ENCODE results near the gene ADAP1. TPM values are rescaled to one million over a fixed set of nuclear protein-coding genes. Genes with fewer than 3 reads are reported as not detected.

ADAP1 gene
- total RNA-seq, 1 donor from 2014 or later: 62.8 TPM

DNA sequence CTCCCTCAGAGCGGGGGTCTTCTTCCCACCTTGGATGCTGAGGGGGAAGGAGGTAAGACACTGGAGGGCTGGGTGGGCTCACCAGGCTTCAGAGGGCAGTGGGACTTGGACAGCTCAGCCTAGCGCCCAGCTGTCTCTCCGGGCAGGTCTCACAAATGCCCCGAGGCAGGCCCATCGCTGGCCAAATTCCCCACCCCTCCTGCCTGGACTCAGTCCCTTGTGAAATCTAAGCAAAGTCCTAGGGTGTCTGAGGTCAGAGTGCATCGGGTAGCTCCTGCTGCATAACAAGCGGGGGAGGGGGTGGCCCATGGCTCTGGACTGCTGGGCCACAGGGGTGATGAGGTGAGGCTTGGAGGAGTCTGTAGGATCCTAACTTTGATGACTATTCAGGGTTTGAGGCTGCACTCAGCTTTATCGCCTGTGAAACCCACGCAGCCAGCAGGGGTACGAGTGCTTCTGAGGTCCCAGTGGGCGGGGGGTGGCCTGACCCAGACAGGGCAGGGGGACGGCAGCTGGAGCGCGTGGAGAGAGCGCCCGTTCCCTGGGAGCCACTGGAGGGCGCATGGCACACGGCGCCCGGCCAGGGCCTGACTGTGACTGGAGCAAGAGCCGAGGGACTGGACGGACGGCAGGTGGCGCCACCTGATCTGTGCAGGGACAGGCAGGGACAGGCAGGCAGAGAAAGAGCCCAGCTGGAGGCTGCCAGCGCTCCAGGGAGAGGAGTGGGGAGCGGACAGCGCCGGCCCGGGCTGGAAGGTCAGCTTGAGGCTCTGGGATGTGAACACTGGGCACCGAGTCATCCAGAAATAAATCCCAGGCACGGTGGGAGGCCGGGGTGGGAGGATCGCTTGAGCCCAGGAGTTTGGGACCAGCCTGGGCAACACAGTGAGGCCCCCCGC lies 38.5 kb upstream of the ADAP1 start:
- peaks cover 2% of the 10 kb centered on the region for H3K4me1 Mint-ChIP-seq (ENCODE audit: low read depth)
- no peaks in the 10 kb centered on the region for H3K36me3 Mint-ChIP-seq (ENCODE audit: low read depth)
- no peak overlapping the region for H3K27ac Mint-ChIP-seq
- H3K27me3 Mint-ChIP-seq (ENCODE audit: low read depth): no peaks in the 10 kb centered on the region
- intact Hi-C loops (cut with micrococcal nuclease): loop anchor here (1.0 to 5.0 kb wide), 2 partner anchors 72 to 179 kb away; no protein-coding TSS in a partner anchor
- H3K9me3 Mint-ChIP-seq: no peaks in the 10 kb centered on the region
- peak; percentile 86 for DNase-seq (ENCODE audit: low spot score)
- no peak overlapping the region for H3K4me3 Mint-ChIP-seq (ENCODE audit: low read depth)

DNA sequence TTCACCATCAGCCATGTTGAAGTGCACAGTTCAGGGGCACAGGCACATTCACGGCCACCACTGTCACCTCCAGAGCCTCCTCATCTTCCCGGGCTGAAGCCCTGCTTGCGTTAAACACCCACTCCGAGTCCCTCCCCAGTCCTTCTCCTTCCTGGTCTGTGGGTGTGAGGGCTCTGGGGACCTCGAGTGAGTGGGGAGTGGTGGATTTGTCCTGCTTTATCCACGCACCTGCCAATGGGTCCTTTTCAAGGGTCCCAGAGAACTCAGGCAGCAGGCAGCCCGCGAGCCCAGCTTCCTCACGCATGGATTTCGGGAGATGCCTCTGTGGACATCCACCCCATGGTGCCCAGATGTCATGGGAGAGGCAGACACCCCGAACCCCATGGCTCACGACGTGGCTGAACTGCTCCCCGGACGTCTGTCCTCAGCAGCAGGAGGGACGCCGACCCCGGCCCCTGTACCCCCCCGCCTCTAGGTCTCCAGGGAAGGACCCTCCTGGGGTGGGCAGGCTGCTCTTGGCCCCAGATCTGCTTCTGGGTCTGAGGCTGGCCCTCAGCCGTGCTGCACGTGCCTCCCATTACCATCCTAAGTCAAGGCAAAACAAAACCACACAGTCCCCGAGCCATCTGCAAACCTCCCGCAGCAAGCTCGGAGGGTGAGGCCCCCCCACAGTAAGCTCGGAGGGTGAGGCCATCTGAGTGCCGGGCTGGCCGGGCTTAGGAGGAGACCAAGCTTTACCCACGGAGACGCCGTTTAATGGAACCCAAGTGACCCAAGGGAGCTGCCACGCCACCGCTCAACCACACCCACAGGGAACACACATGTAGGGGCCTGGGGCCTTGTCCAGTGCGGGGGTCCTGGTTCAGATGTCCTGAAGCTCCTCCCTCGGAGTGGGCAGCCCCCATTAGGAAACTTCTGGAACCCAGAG lies 37.5 kb upstream of the ADAP1 start:
- Mint-ChIP-seq H3K27ac (no peak overlapping the region), H3K27me3 (ENCODE audit: low read depth) (no peaks in the 10 kb centered on the region), H3K9me3 (no peaks in the 10 kb centered on the region), H3K36me3 (ENCODE audit: low read depth) (no peaks in the 10 kb centered on the region), H3K4me3 (ENCODE audit: low read depth) (no peak overlapping the region), H3K4me1 (ENCODE audit: low read depth) (peaks cover 2% of the 10 kb centered on the region)
- no peak for DNase-seq (ENCODE audit: low spot score)
- intact Hi-C loops (cut with micrococcal nuclease): loop anchor here (5.0 kb wide), 1 partner anchor 180 kb away; no protein-coding TSS in a partner anchor

DNA sequence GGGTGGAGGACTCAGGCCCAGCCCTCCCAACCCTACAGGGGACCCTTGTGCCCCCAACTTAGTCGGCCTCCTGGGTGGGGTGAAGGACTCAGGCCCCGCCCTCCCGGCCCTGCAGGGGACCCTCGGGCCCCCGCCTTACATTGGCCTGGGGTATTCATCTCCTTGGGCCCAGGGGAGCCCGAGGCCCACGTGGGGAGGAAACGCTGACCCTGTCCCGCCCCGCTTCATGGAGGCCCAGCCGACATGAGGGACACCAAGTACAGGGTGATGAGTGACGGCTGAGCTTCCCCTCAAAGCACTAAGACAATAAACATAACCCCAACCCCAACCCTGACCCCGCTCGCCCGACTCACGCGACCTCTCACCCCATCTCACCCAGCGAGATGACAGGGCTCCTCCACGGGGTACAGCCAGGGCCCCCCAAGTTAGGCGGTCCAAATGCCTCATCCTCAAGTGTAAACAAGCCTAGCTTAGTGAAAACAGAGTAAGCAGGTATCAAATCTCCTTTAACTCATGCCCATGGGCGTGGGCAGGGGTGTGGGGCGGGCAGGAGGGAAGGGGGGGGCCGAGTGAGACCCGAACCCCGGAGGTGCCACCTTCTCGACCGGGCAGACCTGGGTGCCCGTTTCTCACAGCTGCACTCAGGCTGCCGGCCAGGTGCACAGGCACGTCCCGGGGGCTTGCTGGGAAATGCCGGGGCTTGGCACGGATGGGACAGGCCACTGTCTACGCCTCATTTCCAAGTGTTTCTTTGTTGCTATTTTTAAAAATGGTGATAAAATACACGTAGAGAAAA lies 36.7 kb upstream of the ADAP1 start:
- intact Hi-C loops (cut with micrococcal nuclease): loop anchor here (5.0 kb wide), 1 partner anchor 181 kb away; no protein-coding TSS in a partner anchor
- no peak for DNase-seq (ENCODE audit: low spot score)
- Mint-ChIP-seq H3K27ac (no peak overlapping the region), H3K36me3 (ENCODE audit: low read depth) (no peaks in the 10 kb centered on the region), H3K9me3 (no peaks in the 10 kb centered on the region), H3K27me3 (ENCODE audit: low read depth) (no peaks in the 10 kb centered on the region), H3K4me1 (ENCODE audit: low read depth) (peaks cover 2% of the 10 kb centered on the region), H3K4me3 (ENCODE audit: low read depth) (no peak overlapping the region)

DNA sequence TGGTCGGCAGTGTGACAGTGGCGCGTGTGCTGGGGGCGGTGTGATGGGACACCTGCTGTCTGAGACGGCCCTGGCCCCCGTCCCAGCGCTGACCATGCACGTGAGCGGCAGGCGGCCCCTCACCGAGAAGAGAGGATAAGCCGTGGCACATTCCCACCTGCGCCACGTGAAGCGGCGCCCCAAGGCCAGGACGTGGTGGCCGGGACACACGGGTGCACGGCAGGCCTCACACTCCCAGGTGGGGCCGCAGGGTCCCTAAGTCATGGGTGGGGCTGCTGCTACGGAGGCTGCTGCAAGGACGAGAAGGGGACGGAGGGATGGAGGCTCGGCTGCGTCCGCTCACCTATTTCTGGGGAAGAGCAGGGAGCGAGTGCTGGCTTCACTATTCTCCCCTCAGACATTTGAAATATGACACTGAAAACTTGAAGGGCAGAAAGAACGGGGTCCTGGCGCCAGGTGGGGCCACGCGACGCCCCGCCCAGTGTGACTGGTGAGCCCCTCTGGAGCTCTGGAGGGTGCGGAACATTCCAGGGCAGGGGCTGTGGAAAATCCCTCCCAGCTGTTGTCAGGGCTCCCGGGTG lies 36.0 kb upstream of the ADAP1 start:
- intact Hi-C loops (cut with micrococcal nuclease): loop anchor here (5.0 kb wide), 1 partner anchor 182 kb away; no protein-coding TSS in a partner anchor
- Mint-ChIP-seq H3K27me3 (ENCODE audit: low read depth) (no peaks in the 10 kb centered on the region), H3K9me3 (no peaks in the 10 kb centered on the region), H3K4me3 (ENCODE audit: low read depth) (no peak overlapping the region), H3K36me3 (ENCODE audit: low read depth) (no peaks in the 10 kb centered on the region), H3K4me1 (ENCODE audit: low read depth) (peaks cover 2% of the 10 kb centered on the region), H3K27ac (no peak overlapping the region)
- DNase-seq (ENCODE audit: low spot score): no peak

DNA sequence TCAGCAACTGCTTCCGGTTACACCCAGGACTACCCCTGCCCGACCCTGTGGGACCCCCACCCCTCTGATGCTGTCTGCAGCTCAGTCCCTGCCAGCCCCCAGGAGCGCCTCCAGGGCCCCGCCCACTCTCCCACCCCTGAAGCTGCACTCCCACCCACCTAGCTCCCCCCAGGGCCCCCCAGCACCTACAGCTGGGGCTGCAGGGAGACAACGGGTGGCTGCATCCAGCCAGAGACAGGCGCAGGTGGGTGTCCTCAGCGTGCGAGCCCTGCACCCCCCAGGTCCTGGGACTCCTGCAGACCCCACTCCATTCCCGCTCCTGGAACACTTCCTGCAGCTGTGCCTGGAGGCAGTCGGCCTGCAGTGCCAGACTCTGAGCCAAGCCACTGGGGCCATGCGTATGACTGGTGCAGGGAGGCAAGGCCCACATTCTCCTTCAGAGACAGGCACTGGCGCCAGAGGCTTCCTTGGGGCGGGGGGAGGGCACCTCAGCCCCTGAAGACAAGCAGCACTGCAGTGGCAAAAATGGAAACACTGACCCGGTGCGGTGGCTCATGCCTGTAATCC lies 34.6 kb upstream of the ADAP1 start:
- H3K27ac Mint-ChIP-seq: no peak overlapping the region
- intact Hi-C loops (cut with micrococcal nuclease): no loop called here

DNA sequence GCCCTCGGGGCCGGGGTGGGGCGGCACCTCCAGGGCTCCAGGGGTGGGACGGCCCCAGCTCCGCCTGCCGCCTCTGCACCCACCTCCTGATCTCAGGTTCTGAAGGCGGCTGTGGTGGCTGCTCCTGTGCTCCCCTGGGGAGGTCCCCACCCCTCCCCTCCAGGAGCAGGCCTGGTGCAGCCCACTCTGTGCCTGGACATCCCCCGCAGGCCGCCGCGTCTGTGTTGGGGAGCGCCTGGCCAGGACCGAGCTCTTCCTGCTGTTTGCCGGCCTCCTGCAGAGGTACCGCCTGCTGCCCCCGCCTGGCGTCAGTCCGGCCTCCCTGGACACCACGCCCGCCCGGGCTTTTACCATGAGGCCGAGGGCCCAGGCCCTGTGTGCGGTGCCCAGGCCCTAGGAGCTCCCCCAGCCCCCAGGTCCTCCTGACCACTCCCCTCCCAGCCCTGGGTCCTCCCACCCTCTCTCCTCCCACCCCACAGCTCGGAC lies 34.0 kb upstream of the ADAP1 start:
- Mint-ChIP-seq H3K36me3 (ENCODE audit: low read depth) (no peaks in the 10 kb centered on the region), H3K4me1 (ENCODE audit: low read depth) (peaks cover 2% of the 10 kb centered on the region), H3K27ac (no peak overlapping the region), H3K9me3 (no peaks in the 10 kb centered on the region), H3K27me3 (ENCODE audit: low read depth) (no peaks in the 10 kb centered on the region), H3K4me3 (ENCODE audit: low read depth) (no peak overlapping the region)
- no peak for DNase-seq (ENCODE audit: low spot score)
- intact Hi-C loops (cut with micrococcal nuclease): no loop called here

More for the DNA sequence above, 34.6 kb upstream of the ADAP1 start:
- Mint-ChIP-seq H3K4me3 (ENCODE audit: low read depth) (no peak overlapping the region), H3K9me3 (no peaks in the 10 kb centered on the region), H3K36me3 (ENCODE audit: low read depth) (no peaks in the 10 kb centered on the region), H3K27me3 (ENCODE audit: low read depth) (no peaks in the 10 kb centered on the region), H3K4me1 (ENCODE audit: low read depth) (peaks cover 2% of the 10 kb centered on the region)
- no peak for DNase-seq (ENCODE audit: low spot score)

DNA sequence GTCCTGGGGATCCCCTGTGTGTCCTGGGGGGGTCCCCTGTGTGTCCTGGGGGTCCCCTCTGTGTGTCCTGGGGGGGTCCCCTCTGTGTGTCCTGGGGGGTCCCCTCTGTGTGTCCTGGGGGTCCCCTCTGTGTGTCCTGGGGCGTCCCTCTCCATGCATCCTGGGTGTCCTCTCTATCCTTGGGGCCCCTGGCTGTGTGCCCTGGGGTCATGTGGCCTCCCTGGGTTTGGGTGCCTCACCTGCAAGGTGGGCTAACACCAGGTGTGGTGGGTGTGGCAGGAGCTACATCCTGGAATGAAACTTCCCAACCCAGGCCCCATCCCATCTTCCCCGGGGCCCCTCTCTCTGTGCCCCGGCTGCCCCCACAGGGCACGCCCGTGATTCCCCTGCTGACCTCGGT lies 33.4 kb upstream of the ADAP1 start:
- Mint-ChIP-seq H3K27me3 (ENCODE audit: low read depth) (no peaks in the 10 kb centered on the region), H3K4me1 (ENCODE audit: low read depth) (peaks cover under 1% of the 10 kb centered on the region), H3K27ac (no peak overlapping the region), H3K9me3 (no peaks in the 10 kb centered on the region), H3K4me3 (ENCODE audit: low read depth) (no peak overlapping the region), H3K36me3 (ENCODE audit: low read depth) (no peaks in the 10 kb centered on the region)
- no peak for DNase-seq (ENCODE audit: low spot score)
- intact Hi-C loops (cut with micrococcal nuclease): no loop called here

DNA sequence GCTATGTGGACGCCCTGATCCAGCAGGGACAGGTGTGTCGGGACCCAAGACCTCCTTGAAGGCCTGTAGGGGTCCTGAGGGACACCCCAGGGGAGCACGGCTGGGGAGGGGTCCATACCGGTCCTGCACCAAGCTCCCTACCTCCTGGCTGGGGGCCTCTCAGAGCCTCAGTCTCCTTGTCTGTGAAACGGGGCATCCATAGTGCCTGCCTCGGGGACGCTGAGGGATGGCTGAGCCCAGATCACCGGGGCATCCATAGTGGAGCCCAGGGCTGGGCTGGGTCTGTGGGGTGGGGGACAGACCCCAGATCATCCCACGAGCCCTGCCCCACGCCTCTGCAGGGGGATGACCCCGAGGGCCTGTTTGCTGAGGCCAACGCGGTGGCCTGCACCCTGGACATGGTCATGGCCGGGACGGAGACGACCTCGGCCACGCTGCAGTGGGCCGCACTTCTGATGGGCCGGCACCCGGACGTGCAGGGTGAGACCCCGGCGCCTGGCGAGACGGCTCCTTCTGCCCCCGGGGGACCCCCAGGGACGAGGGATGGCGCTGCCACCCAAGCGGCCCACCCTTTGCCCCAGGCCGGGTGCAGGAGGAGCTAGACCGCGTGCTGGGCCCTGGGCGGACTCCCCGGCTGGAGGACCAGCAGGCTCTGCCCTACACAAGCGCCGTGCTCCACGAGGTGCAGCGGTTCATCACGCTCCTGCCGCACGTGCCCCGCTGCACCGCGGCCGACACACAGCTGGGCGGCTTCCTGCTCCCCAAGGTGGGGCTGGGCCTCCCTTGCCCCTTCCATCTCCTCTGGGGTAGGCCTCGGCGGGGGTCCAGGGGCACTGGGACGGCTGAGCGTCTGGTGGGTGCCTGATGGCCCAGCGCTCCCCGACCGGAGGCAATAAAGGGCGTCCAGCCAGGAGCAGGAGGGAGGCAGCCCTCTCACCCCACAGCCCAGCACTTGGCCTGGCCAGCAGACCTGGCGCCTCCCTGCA lies 32.6 kb upstream of the ADAP1 start:
- no peaks in the 10 kb centered on the region for H3K9me3 Mint-ChIP-seq
- intact Hi-C loops (cut with micrococcal nuclease): no loop called here
- no peaks in the 10 kb centered on the region for H3K4me1 Mint-ChIP-seq (ENCODE audit: low read depth)
- no peak for DNase-seq (ENCODE audit: low spot score)
- H3K4me3 Mint-ChIP-seq (ENCODE audit: low read depth): no peak overlapping the region
- H3K27ac Mint-ChIP-seq: no peak overlapping the region
- H3K36me3 Mint-ChIP-seq (ENCODE audit: low read depth): no peaks in the 10 kb centered on the region
- H3K27me3 Mint-ChIP-seq (ENCODE audit: low read depth): no peaks in the 10 kb centered on the region

DNA sequence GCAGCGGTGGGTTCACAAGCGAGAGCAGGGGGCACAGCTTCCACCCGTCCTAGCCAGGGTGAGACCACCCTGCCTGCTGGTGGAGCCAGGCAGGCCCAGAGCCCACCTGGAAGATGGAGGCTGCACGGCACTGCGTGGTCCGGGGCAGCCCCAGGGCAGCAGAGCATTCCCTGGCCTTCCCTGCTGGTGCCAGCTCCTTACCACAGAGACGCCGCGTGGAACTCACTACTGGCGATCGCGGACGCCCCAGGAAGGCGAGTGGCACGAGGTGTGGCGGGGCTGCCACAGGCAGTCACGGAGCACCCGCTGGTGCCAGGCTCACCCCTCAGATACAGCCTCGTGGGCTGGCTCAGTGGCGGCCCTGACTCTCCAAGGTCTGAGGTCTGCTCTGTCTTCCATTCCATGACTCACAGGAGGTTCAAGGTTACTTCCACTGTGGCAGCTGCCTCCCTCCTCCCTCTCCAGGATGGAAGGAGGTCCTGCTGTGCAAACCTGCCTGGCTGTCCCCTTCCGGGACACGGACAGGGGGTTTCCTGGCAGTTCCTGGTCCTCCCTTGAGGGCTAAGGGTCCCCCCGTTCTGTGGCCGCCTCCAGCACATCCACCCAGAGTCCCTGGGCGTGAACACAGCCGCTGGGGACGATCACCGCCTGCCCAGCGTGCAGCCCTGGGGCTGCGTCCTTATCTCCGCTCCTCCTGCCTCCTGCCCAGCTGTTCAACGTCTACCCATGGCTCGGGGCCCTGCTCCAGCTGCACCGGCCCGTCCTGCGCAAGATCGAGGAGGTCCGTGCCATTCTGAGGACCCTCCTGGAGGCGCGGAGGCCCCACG lies 31.6 kb upstream of the ADAP1 start:
- Mint-ChIP-seq H3K27ac (no peak overlapping the region), H3K4me1 (ENCODE audit: low read depth) (no peaks in the 10 kb centered on the region), H3K9me3 (no peaks in the 10 kb centered on the region), H3K4me3 (ENCODE audit: low read depth) (no peak overlapping the region), H3K36me3 (ENCODE audit: low read depth) (no peaks in the 10 kb centered on the region), H3K27me3 (ENCODE audit: low read depth) (no peaks in the 10 kb centered on the region)
- intact Hi-C loops (cut with micrococcal nuclease): no loop called here
- DNase-seq (ENCODE audit: low spot score): no peak

DNA sequence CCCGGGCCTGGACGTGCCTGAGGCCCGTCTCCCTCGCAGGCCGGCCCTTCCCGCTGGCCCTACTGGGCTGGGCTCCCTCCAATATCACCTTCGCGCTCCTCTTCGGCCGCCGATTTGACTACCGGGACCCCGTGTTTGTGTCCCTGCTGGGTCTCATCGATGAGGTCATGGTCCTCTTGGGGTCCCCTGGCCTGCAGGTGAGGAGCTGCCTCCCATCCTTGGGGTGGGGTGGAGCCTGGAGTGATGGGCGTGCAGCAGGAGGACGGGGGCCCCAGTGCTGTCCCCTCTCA lies 30.6 kb upstream of the ADAP1 start:
- no peak for DNase-seq (ENCODE audit: low spot score)
- no peak overlapping the region for H3K27ac Mint-ChIP-seq
- no peaks in the 10 kb centered on the region for H3K9me3 Mint-ChIP-seq
- H3K4me1 Mint-ChIP-seq (ENCODE audit: low read depth): no peaks in the 10 kb centered on the region
- no peak overlapping the region for H3K4me3 Mint-ChIP-seq (ENCODE audit: low read depth)
- intact Hi-C loops (cut with micrococcal nuclease): no loop called here
- H3K27me3 Mint-ChIP-seq (ENCODE audit: low read depth): no peaks in the 10 kb centered on the region
- no peaks in the 10 kb centered on the region for H3K36me3 Mint-ChIP-seq (ENCODE audit: low read depth)

Measured in activated T-helper 2 cell treated with anti-CD3 and anti-CD28 coated beads, Interferon-gamma antibody, Interleukin-2, Interleukin-4, amounts not matched to agents 10 μg/mL and 5 μg/mL and 100 μg/mL, durations not matched to agents 14 hours and 24 hours and 36 hours (primary cell).